GM21423 (cell line): ENCODE data around the gene TSLP.

Experiments
- ATAC-seq: cut with Tn5 transposase; IDR thresholded peaks from one replicate; pipeline ENCODE4 v1.9.1; 2021; ENCODE audit warnings: mild to moderate bottlenecking, moderate library complexity; ENCODE audit not compliant: unreplicated experiment

TSLP gene

DNA sequence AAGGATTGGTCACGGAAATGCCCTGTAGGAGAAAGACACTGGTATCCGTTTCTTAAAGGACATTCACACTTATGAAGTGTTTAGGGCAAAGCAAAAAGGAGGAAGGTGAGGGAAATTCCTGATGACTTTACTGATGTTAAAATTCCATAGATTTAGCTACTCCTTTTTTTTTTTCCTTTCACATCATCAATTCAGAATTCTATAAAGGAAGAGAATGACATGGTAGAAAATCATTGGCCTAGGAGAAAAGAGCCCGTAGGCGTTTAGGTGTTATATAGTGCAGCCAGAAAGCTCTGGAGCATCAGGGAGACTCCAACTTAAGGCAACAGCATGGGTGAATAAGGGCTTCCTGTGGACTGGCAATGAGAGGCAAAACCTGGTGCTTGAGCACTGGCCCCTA lies at the start of gene TSLP:
TSS of gene TSLP (plus strand) at position 301 of the 400 bp plus-strand sequence. CDS start 178 bp downstream, outside the sequence.
- no peak for ATAC-seq

DNA sequence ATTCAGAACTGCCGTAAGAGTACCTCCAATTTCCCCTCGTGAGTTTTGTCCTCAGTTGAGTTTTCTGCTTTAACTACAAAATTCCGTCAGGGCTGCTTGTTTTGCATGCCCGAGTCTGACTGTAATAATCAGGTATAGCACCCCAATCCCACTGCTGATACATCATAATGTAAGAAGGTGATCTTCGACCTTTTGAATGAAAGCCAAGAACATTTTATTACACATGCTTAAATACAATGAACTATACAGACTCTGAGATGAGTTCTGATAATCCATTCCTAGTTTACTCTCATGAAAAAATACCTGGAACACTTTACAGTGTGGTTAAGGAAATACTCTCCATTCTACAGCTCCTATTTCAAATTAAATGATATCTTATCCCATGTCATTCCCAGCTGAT lies 49.2 kb upstream of the TSLP start:
- no peak for ATAC-seq

DNA sequence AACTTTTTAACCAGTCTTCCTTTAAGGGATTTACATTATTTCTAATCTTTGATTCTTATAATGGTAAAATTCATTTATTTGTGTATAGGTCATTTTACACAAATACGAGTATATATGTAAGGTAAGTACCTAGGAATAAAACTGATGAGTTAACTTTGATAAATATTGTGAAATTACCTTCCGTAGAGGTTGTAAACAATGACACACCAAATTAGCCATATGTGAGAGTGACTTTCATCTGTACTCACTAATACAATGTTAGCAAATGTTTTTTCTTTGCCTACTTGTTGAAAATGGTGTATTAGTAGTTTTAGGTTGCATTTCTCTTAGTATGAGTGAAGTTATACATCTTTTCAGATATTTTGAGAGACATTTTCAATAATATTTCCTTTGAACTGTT lies 42.6 kb upstream of the TSLP start:
- no peak for ATAC-seq

DNA sequence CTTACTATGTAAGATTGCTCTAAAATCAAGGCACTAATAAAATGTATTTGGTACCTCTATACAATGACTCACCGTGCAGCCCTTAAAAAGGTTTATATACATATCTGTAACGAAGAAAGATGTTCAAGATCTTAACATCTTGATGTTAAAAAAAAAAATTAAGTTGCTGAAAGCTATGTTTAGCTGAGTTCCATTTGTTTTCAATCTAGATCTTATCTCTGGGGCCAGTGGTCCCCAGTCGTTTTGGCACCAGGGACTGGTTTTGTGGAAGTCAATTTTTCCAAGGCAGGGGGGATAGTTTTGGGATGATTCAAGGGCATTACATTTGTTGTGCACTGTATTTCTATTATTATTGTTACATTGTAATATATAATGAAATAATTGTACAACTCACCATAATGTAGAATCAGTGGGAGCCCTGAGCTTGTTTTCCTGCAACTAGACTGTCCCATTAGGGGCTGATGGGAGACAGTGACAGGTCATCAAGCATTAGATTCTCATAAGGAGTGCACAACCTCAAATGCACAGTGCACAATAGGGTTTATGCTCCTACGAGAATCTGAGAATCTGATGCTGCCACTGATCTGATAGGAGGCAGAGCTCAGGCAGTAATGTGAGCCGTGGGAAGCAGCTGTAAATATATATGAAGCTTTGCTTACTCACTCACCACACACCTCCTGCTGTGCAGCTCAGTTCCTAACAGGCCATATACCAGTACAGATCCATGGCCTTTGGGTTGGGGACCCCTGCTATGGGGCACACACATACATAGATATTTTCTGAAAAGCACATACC lies 27.6 kb upstream of the TSLP start:
- no peak for ATAC-seq

- ATAC-seq: no peak
Measured at GRCh38 chr5:111058064-111058463, 13.4 kb upstream of the TSLP start.

DNA sequence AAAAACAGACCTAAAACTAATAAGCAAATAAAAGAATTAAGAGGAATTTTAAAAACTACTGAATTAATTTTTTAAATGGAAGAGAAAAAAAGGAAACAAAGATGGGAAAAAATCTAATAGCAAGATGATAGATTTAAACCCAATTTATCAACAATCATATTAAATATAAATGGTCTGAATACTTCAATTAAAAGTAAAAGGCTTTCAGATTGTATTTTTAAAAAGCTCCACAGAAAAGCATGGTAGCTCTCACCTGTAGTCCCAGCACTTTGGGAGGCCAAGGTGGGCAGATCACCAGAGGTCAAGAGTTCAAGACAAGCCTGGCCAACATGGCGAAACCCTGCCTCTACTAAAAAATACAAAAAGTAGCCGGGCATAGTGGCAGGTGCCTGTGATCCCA lies 11.3 kb upstream of the TSLP start:
- no peak for ATAC-seq

- ATAC-seq: no peak
Measured at GRCh38 chr5:111061618-111062017, 9.9 kb upstream of the TSLP start.

DNA sequence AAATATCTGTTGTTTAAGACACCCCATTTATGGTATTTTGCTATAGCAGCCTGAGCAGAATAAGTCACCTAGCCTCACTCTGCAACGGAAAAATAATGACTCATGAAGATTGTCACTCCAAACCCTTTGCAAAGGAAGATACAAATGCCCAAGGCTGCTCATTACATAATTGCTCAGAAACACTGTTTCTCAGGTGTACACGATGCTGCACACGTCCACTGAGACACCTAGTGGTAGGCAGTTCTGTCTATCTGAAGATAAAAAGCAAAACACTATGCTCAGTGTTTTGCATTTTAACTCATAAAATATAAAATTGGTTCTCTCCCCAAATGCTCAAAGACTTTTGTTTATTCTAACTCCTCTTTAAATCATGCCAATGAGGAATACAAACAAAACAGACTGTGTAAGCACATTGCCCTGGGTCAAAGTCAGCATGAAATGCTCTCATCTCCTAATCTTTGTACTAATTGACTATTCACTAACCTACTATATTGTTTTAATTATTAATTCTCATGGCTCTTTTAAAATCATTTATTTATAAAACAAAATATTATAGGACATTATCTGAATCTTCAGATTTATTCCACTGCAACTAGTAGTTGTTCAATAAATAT lies 7.7 kb upstream of the TSLP start:
- peak; percentile 51 for ATAC-seq

DNA sequence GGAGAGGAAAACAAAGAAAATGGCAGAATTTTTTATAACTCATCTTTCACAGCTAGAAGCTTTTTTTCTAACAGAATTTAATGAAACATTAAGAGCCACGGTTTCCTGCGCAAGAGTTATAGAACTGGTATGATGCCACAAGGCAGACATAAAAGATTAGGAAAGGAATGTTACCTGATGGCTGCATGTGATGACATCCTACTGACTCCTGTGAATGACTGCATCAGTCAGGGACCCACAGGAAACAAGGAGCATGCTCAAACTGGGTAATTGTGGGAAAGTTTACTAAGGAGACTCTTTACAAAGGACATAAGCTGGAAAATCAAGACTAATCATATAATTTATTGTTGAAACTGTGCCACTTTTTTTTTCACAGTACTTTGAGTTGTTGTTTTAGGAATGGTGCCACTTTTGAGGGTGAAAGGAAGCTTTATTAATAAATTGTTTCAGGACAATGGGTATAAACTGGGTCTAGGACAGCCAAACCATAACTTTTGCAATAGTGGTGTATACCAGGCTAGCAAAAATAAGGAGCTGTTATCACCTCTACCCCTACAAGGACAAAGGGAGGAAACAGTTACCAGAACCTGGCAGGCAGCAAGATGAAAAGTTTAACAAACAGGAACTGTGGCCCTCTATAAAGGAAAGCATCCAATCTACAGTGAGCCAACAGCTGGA lies 5.1 kb upstream of the TSLP start:
- ATAC-seq: no peak

- ATAC-seq: no peak
Measured at GRCh38 chr5:111068213-111068612, 3.3 kb upstream of the TSLP start.

GRCh38 chr5:111069839-111070238 lies 1.7 kb upstream of the TSLP start:
- ATAC-seq: no peak

GRCh38 chr5:111070272-111071134 lies 1.0 kb upstream of the TSLP start:
- ATAC-seq: peak; percentile 38

DNA sequence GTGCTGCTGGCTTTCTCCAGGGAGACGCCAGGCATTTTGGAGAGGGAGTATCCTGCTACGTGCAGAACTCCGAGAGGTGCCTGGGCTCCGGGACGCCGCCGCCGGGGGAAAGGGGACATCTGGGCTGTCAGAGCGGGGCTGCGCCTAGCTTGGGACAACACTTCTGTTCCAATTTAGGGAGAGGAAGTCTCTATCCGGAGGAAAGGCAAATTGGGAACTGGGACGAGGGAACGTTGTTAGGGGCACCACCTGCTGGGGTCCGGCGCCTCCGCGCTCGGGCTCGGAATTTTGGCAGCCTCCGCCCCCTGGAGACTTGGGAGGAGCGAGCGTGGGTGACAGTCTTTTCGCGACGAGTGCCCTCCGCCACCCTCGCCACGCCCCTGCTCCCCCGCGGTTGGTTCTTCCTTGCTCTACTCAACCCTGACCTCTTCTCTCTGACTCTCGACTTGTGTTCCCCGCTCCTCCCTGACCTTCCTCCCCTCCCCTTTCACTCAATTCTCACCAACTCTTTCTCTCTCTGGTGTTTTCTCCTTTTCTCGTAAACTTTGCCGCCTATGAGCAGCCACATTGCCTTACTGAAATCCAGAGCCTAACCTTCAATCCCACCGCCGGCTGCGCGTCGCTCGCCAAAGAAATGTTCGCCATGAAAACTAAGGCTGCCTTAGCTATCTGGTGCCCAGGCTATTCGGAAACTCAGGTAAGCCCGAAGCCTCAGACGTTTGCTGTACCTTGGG lies 1.6 kb downstream of the TSLP start:
- ATAC-seq: peak; percentile 78

- ATAC-seq: no peak
Measured at GRCh38 chr5:111074244-111074643, 2.7 kb downstream of the TSLP start.

DNA sequence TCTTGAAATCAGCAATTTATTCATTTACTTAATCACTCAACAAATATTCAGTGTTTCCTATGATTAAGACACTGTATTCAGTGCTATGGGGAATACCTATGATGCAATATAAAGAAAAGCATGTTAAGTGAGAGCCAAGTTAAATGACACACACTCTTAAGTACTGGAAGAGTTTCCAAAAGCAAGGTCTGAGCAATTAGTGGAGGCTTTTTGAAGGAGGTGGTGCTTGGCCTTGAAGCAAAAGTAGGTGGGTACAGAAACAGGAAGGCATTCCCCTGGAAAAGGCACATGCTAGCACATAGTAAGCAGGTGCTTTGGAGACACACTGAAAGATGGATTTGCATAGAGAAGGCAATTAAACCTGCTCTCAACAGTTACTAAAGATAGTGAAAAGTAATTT lies 4.0 kb downstream of the TSLP start:
- no peak for ATAC-seq

DNA sequence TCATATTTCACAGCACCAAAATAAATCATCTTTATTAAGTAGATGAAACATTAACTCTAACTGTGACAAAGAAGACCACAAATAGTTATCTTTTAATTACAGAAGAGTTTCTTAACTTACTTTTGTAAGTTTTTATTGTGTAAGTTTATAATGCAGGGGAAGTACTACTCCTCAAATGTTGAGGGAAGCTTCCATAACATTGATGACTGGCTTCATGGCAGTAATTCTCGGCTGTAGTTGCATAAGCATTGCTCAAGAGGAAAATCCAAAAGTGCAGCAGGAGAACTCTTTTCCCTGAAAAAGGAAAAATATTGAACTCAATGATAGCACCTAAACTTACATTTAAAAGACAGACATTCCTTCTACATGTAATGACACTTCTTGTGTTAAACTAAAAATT lies 4.6 kb downstream of the TSLP start:
- ATAC-seq: no peak

- no peak for ATAC-seq
Measured at GRCh38 chr5:111077678-111078077, 6.2 kb downstream of the TSLP start.

- ATAC-seq: no peak
Measured at GRCh38 chr5:111079846-111080245, 8.3 kb downstream of the TSLP start.

DNA sequence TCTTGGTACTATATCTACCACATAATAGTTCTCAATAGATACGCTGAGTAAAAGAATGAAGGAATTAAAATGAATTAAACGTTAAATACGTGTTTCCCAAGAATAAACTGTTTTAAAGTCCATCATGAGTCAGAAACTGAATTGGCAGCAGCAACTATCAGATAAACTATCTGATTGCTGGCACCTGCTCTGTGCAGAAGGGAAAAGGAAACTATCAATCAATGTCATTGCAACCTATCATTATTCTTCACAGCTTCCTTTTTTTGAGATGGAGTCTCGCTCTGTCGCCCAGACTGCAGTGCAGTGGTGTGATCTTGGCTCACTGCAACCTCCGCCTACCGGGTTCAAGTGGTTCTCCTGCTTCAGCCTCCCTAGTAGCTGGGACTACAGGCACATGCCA lies 11.8 kb downstream of the TSLP start:
- no peak for ATAC-seq

- peak; percentile 94 for ATAC-seq
Measured at GRCh38 chr5:111092062-111092853, 20.7 kb downstream of the TSLP start, which contains the start of gene WDR36. WDR36 (plus strand) TSS chr5:111092348; CDS start chr5:111092457, 109 bp downstream.
